ENCODE measurements around the gene RAB7A. TPM values are rescaled to one million over a fixed set of nuclear protein-coding genes. Genes with fewer than 3 reads are reported as not detected.
A peak's percentile ranks its signal among the peaks of the same experiment; 100 is the strongest.

RAB7A gene
- total RNA-seq, 4 donors from 2014 or later: 81.0 to 116 (median 87.0) TPM

DNA sequence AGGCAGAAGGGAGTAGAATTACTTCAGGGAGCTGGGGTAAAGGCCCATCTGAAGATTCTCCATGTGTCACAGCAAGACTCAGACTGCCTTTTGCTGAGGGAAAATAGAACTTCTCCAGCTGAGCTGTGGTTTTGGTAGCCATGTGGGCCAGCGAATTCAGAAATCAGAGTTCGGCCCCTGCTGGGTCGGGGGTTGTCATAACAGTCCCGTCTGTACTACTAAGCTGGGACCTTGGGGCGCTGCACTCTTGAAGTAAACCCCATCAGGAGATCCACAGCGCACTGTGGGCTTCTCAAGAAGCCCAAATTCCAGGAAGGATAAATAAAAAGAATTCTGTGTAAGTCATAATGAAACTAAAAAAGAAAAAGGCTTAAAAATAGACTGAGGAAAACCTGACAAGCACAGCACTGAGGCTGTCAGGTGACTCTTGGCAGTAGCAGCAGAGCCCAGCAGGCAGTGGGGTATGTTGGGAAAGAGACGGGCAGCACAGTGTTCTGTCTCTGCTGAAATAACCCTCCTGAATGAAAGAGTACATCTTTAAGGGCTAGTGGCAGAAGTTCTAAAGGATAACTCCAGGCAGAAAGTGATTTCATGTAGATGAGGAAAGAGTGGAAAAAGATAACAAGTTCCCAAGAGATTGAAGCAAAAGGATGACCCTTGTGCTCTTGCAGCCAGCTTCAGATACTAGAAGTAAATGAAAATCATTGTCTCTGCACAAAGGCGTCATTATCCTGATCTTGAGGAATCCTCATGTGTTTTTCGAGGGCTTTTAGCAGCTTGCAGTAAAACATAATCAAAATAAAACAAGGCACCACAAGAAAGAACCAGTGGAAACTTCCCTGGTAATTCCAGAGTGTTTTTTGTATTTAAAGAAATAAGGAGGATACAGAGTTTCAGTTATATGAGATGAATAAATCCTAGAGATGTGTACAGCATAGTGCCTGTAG lies 74.5 kb downstream of the RAB7A start:
- 73% methylated on average over 9 of the region's 9 CpGs for WGBS
- no peaks in the 10 kb centered on the region for H3K27me3 ChIP-seq
- intact Hi-C loops (cut with DNase I): no loop called here
- TF ChIP-seq POLR2AphosphoS5 (IDR thresholded peaks at IDR 0.05): peak; percentile 34 to 74
- no peak for TF ChIP-seq EP300 (IDR thresholded peaks at IDR 0.05)
- H3K27ac ChIP-seq (replicated peaks in 1 of 4): peak overlapping the region; percentile 70 to 81 (median 75)
- peaks cover 16 to 45% (median 39%) of the 10 kb centered on the region in 4 donors for H3K36me3 ChIP-seq
- H3K4me3 ChIP-seq: no peak overlapping the region
- H3K9me3 ChIP-seq: no peaks in the 10 kb centered on the region
- H3K4me1 ChIP-seq: peaks cover 42 to 62% (median 58%) of the 10 kb centered on the region in 4 donors
- no peak for DNase-seq (ENCODE audit: extremely low spot score)

DNA sequence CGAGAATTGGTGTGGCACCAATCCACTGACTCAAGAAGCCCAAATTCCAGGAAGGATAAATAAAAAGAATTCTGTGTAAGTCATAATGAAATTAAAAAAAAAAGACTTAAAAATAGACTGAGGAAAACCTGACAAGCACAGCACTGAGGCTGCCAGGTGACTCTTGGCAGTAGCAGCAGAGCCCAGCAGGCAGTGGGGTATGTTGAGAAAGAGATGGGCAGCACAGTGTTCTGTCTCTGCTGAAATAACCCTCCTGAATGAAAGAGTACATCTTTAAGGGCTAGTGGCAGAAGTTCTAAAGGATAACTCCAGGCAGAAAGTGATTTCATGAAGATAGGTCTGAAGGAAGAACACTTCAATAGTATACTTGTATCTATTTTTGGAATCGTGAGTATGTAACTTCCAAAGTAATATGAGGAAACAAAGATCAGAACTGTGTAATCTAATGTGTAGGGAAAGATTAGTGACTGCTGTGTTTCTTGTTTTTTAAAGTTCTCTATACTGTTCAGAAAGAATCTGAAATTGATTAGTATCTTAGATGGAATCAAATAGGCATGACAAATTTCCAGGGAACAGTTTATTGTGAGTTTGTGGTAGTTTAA lies 75.9 kb downstream of the RAB7A start:
- intact Hi-C loops (cut with DNase I): no loop called here

GRCh38 chr3:128803307-128803706 lies 77.3 kb downstream of the RAB7A start:
- DNase-seq (ENCODE audit: extremely low spot score): no peak
- TF ChIP-seq, protein P1, sequence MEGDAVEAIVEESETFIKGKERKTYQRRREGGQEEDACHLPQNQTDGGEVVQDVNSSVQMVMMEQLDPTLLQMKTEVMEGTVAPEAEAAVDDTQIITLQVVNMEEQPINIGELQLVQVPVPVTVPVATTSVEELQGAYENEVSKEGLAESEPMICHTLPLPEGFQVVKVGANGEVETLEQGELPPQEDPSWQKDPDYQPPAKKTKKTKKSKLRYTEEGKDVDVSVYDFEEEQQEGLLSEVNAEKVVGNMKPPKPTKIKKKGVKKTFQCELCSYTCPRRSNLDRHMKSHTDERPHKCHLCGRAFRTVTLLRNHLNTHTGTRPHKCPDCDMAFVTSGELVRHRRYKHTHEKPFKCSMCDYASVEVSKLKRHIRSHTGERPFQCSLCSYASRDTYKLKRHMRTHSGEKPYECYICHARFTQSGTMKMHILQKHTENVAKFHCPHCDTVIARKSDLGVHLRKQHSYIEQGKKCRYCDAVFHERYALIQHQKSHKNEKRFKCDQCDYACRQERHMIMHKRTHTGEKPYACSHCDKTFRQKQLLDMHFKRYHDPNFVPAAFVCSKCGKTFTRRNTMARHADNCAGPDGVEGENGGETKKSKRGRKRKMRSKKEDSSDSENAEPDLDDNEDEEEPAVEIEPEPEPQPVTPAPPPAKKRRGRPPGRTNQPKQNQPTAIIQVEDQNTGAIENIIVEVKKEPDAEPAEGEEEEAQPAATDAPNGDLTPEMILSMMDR (IDR thresholded peaks at IDR 0.05): no peak
- TF ChIP-seq POLR2A (IDR thresholded peaks at IDR 0.05; ENCODE audit: low read depth): no peak
- no peak for TF ChIP-seq POLR2AphosphoS5 (IDR thresholded peaks at IDR 0.05)
- TF ChIP-seq EP300 (IDR thresholded peaks at IDR 0.05): no peak
- intact Hi-C loops (cut with DNase I): no loop called here
- Histone ChIP-seq H3K4me3 (no peak overlapping the region), H3K27me3 (no peaks in the 10 kb centered on the region), H3K4me1 (peaks cover 54 to 70% (median 65%) of the 10 kb centered on the region in 4 donors), H3K36me3 (peaks cover 20 to 48% (median 35%) of the 10 kb centered on the region in 4 donors), H3K9me3 (no peaks in the 10 kb centered on the region), H3K27ac (replicated peaks in 1 of 4) (peak overlapping the region in 3 of 4 donors; percentile 45 to 81 (median 76))

More for the DNA sequence above, 75.9 kb downstream of the RAB7A start:
- 34% methylated on average over 2 of the region's 2 CpGs for WGBS
- H3K27me3 ChIP-seq: no peaks in the 10 kb centered on the region
- peaks cover 19 to 47% (median 34%) of the 10 kb centered on the region in 4 donors for H3K36me3 ChIP-seq
- no peak overlapping the region for H3K4me3 ChIP-seq
- no peak for TF ChIP-seq EP300 (IDR thresholded peaks at IDR 0.05)
- TF ChIP-seq POLR2AphosphoS5 (IDR thresholded peaks at IDR 0.05): peak; percentile 40 to 55
- no peak for DNase-seq (ENCODE audit: extremely low spot score)
- H3K9me3 ChIP-seq: no peaks in the 10 kb centered on the region
- H3K4me1 ChIP-seq: peaks cover 48 to 69% (median 64%) of the 10 kb centered on the region in 4 donors
- H3K27ac ChIP-seq (replicated peaks in 1 of 4): peak overlapping the region; percentile 70 to 81 (median 75)

DNA sequence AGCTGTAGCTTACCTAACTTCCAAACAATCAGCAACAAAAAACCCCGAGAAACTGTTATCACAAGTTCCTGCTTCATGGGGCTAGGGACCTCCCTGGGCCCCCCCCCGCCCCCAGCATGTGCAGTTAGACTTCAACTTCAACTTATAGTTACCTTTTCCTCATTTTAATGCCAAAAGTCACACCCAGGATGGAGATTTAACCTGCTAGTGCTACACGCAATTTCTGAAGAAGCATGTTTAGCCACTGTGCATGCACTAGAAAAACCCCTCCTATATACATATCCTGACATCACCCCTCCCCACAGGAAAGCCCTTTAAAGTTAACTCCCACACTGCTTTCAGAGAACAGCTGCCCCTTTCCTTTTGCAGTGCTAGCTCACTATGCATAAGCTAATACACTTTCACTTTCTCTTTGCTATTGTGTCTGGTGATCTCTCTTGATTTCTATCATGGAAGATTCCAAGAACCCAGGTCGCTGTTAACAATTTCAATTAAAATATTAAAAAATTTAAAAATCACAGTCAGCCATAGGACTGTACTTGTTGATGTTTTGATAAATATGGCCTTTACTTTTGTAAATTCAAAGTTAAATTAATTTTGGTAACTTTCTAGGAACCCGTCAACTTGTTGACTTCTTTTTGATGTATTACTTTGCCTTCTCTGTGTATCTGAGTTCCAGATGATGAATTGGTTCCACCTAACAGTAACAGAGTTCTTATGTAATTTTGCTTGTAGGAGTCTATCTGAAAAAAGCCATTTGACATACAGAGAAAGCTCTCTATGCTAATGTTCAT lies 78.2 kb downstream of the RAB7A start:
- Histone ChIP-seq H3K4me1 (peaks cover 63 to 77% (median 70%) of the 10 kb centered on the region in 4 donors), H3K9me3 (no peaks in the 10 kb centered on the region), H3K36me3 (peaks cover 15 to 47% (median 33%) of the 10 kb centered on the region in 4 donors), H3K27me3 (no peaks in the 10 kb centered on the region), H3K27ac (replicated peaks in 1 of 4) (peak overlapping the region; percentile 10 to 76 (median 42)), H3K4me3 (peak overlapping the region in 3 of 4 donors; percentile 13 to 30 (median 27))
- DNase-seq (ENCODE audit: extremely low spot score): no peak
- 52% methylated on average over 5 of the region's 5 CpGs for WGBS
- TF ChIP-seq POLR2A (IDR thresholded peaks at IDR 0.05; ENCODE audit: low read depth): no peak
- TF ChIP-seq, protein P1 (IDR thresholded peaks at IDR 0.05): no peak
- TF ChIP-seq EP300 (IDR thresholded peaks at IDR 0.05): no peak
- TF ChIP-seq POLR2AphosphoS5 (IDR thresholded peaks at IDR 0.05): no peak
- intact Hi-C loops (cut with DNase I): no loop called here

DNA sequence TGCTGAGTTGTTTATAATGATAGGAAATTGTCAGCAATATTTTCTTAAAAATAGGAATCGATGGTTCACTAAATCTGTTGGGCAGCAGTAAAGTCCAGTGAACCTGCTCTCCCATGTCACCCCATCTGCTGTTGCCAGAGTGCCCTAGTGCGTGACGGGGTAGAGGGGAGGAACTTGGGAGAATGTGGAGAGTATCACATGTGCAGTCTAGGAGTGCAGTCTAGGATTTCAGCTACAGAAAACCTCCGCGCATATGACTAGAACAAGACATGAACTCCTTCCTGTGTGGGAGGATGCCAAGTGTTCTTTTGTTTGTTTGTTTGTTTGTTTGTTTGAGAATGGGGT lies 78.8 kb downstream of the RAB7A start:
- intact Hi-C loops (cut with DNase I): no loop called here
- H3K27ac ChIP-seq (replicated peaks in 1 of 4): peak overlapping the region; percentile 5 to 76 (median 28)
- no peaks in the 10 kb centered on the region for H3K9me3 ChIP-seq
- TF ChIP-seq EP300 (IDR thresholded peaks at IDR 0.05) (no peak), POLR2A (IDR thresholded peaks at IDR 0.05; ENCODE audit: low read depth) (no peak), POLR2AphosphoS5 (IDR thresholded peaks at IDR 0.05) (no peak)
- TF ChIP-seq, protein P1 (IDR thresholded peaks at IDR 0.05): no peak
- H3K4me3 ChIP-seq: peak overlapping the region in 1 of 4 donors; percentile 30
- peaks cover 9 to 46% (median 29%) of the 10 kb centered on the region in 4 donors for H3K36me3 ChIP-seq
- H3K27me3 ChIP-seq: no peaks in the 10 kb centered on the region
- DNase-seq (ENCODE audit: extremely low spot score): no peak
- WGBS: 77% methylated on average over 5 of the region's 5 CpGs
- peaks cover 58 to 79% (median 73%) of the 10 kb centered on the region in 4 donors for H3K4me1 ChIP-seq
